Glutamatergic neuron (in vitro differentiated cells): ENCODE measurements around the gene PSTPIP2. TPM values are rescaled to one million over a fixed set of nuclear protein-coding genes. Genes with fewer than 3 reads are reported as not detected.

ENCODE experiments used
- DNase-seq: peaks from one replicate; pipeline ENCODE4 v3.0.0; 2022
- H3K27ac Mint-ChIP-seq: one replicate; pipeline ENCODE4 v1.8.0; 2020; ENCODE audit warnings: mild to moderate bottlenecking, mixed read lengths, inconsistent platforms; ENCODE audit not compliant: unreplicated experiment
- H3K27me3 Mint-ChIP-seq: one replicate; pipeline ENCODE4 v1.8.0; 2020; ENCODE audit warnings: mild to moderate bottlenecking, moderate library complexity, mixed read lengths, inconsistent platforms; ENCODE audit not compliant: unreplicated experiment
- H3K36me3 Mint-ChIP-seq: one replicate; pipeline ENCODE4 v1.8.0; 2020; ENCODE audit warnings: mild to moderate bottlenecking, mixed read lengths, inconsistent platforms; ENCODE audit not compliant: unreplicated experiment
- H3K4me1 Mint-ChIP-seq: one replicate; pipeline ENCODE4 v1.8.0; 2020; ENCODE audit warnings: mild to moderate bottlenecking, low read depth, mixed read lengths, inconsistent platforms; ENCODE audit not compliant: unreplicated experiment
- H3K4me3 Mint-ChIP-seq: one replicate; pipeline ENCODE4 v1.8.0; 2020; ENCODE audit warnings: mild to moderate bottlenecking, mixed read lengths, inconsistent platforms; ENCODE audit not compliant: unreplicated experiment
- H3K9me3 Mint-ChIP-seq: one replicate; pipeline ENCODE4 v1.8.0; 2020; ENCODE audit warnings: mild to moderate bottlenecking, moderate library complexity, mixed read lengths, inconsistent platforms; ENCODE audit not compliant: unreplicated experiment
- long read RNA-seq: library from polyadenylated mRNA; unstranded; transcript quantifications from one replicate; pipeline ENCODE4 v2.0.0, GENCODE V29; 2020; ENCODE audit not compliant: unreplicated experiment
- total RNA-seq: library from RNA; stranded (reverse); fragmentation: NEBNext Ultra II Directional; extraction: Animal tissue kit (Norgen Biotek cat#: 25700); gene quantifications from one replicate; pipeline ENCODE4 v1.2.1, GENCODE V29; 2021; ENCODE audit not compliant: unreplicated experiment
- TF ChIP-seq, protein P1 (sequence below): fragments of 200-600 bp; sonication (generic); IDR thresholded peaks from one replicate; pipeline ENCODE4 v1.5.0; 2021; ENCODE audit not compliant: partially characterized antibody, unreplicated experiment

The PSTPIP2 gene, protein sequence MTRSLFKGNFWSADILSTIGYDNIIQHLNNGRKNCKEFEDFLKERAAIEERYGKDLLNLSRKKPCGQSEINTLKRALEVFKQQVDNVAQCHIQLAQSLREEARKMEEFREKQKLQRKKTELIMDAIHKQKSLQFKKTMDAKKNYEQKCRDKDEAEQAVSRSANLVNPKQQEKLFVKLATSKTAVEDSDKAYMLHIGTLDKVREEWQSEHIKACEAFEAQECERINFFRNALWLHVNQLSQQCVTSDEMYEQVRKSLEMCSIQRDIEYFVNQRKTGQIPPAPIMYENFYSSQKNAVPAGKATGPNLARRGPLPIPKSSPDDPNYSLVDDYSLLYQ
- total RNA-seq = 0.20 TPM
- long read RNA-seq = 0 reads

DNA sequence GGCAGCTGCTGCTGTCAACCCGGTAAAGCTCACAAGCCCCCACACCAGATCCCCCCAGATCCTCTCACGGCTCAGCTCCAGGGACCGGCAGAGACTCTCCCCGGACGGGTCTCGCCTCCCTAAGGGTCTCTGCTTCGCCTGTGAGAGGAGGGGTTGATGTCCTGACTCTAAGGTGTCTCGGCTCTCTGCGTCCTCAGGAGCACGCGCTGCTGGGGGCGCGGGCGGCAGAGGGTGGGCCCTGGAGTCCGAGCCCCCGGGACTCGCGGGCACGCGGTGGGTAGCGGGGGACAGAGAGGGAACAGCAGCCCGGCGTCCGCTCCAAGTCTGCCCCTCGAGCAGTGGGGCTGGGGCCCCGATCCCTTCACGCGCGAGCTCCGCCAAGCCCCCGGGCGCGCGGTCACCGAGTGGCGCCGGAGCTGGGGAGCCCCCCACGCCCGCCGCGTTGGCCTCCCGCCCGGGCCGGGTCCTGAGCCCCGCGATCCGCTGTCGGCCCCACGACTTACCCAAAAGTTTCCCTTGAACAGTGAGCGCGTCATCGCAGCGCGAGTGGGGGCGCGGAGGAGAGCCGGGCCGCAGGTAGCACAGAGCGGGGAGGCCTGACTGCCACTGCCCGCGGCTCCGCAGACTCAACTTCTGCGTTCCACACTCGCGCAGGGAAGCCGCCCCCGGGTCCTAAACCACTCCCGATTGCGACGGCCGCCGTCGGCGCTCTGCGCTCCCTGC lies at the start of gene PSTPIP2:
Gene PSTPIP2 (minus strand): TSS at position 608 of the 723 bp plus-strand sequence. CDS start 72 bp downstream, at position 536.
- Mint-ChIP-seq H3K4me3 (peak within 1 kb of the TSS; percentile 74), H3K9me3 (peaks cover 2% of the 10 kb centered on the region), H3K27ac (no peak within 1 kb of the TSS), H3K36me3 (no peaks in the 10 kb centered on the region), H3K27me3 (peaks cover 4% of the 10 kb centered on the region), H3K4me1 (no peaks in the 10 kb centered on the region)
- DNase-seq = peak; percentile 75
- TF ChIP-seq, protein P1, sequence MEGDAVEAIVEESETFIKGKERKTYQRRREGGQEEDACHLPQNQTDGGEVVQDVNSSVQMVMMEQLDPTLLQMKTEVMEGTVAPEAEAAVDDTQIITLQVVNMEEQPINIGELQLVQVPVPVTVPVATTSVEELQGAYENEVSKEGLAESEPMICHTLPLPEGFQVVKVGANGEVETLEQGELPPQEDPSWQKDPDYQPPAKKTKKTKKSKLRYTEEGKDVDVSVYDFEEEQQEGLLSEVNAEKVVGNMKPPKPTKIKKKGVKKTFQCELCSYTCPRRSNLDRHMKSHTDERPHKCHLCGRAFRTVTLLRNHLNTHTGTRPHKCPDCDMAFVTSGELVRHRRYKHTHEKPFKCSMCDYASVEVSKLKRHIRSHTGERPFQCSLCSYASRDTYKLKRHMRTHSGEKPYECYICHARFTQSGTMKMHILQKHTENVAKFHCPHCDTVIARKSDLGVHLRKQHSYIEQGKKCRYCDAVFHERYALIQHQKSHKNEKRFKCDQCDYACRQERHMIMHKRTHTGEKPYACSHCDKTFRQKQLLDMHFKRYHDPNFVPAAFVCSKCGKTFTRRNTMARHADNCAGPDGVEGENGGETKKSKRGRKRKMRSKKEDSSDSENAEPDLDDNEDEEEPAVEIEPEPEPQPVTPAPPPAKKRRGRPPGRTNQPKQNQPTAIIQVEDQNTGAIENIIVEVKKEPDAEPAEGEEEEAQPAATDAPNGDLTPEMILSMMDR = no peak

DNA sequence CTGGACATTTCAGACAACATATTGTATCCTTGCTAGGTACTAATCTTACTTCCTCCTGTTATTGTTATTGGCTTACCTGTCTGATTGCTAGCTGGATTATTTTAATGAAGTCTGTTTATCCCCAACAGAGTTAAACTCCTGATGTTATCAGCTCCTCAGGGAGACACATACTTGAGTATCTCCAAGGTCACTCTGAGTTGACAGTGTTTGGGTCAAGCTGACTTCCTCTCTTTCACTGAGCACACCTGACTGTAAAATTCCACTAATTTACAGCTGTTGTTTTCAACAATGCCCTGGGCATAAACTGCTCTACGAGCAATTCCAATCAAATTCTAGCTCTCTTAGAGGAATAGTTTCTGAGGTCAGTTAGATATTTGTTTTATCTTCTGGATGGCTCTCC lies 41.7 kb upstream of the PSTPIP2 start:
- no peak overlapping the region for H3K27ac Mint-ChIP-seq
- no peak overlapping the region for H3K4me3 Mint-ChIP-seq
- no peak for DNase-seq
- peaks cover 3% of the 10 kb centered on the region for H3K27me3 Mint-ChIP-seq
- peaks cover 12% of the 10 kb centered on the region for H3K36me3 Mint-ChIP-seq
- TF ChIP-seq, protein P1 = no peak
- no peaks in the 10 kb centered on the region for H3K4me1 Mint-ChIP-seq
- peaks cover 3% of the 10 kb centered on the region for H3K9me3 Mint-ChIP-seq

DNA sequence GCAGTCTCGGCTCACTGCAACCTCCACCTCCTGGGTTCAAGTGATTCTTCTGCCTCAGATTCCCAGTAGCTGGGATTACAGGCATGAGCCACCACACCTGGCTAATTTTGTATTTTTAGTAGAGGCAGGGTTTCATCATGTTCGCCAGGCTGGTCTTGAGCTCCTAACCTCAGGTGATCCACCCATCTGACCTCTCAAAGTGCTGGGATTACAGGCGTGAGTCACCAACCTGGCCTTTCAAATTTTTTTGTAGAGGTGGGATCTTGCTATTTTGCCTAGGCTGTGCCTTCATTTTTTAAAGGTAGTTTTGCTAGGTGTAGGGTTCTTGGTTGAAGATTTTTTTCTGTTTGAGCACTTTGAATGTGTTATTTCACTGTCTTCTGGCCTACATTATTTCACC lies 38.3 kb upstream of the PSTPIP2 start:
- H3K4me1 Mint-ChIP-seq = no peaks in the 10 kb centered on the region
- H3K9me3 Mint-ChIP-seq = peaks cover 3% of the 10 kb centered on the region
- no peak for DNase-seq
- H3K36me3 Mint-ChIP-seq = peaks cover 12% of the 10 kb centered on the region
- peaks cover 3% of the 10 kb centered on the region for H3K27me3 Mint-ChIP-seq
- no peak overlapping the region for H3K27ac Mint-ChIP-seq
- TF ChIP-seq, protein P1 = no peak
- H3K4me3 Mint-ChIP-seq = no peak overlapping the region

DNA sequence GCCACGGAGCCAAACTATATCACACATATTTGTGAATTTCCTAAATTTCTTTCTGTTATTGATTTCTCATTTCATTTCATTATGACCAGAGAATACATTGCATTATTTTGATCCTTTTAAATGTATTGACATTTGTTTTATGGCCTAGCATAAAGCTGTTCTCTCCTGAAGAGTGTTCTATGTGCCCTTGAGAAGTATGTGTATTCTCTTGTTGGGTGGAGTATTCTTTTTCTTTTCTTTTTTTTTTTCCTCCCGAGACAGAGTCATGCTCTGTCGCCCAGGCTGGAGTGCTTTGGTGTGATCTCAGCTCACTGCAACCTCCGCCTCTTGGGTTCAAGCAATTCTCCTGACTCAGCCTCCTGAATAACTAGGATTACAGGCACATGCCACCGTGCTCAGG lies 37.3 kb upstream of the PSTPIP2 start:
- Mint-ChIP-seq H3K27me3 (peaks cover 3% of the 10 kb centered on the region), H3K4me1 (peaks cover 3% of the 10 kb centered on the region), H3K4me3 (no peak overlapping the region), H3K36me3 (peaks cover 12% of the 10 kb centered on the region), H3K9me3 (peaks cover 3% of the 10 kb centered on the region), H3K27ac (no peak overlapping the region)
- DNase-seq = no peak
- TF ChIP-seq, protein P1 = no peak
